Fibroblast of lung (primary cell): ENCODE data around the gene HDAC4.

Source experiments
- CTCF ChIP-seq, 2 donors: IDR thresholded peaks in 1 of 2; conservative IDR thresholded peaks in 1 of 2; 1 replicate in 1 of 2; 2 replicates in 1 of 2; pipeline ENCODE4 v1.5.1; 2011 to 2012; ENCODE audit warnings: low read length in 2 of 2, control low read depth in 1 of 2, inconsistent platforms in 1 of 2, low read depth in 1 of 2, mild to moderate bottlenecking in 1 of 2
- EZH2 ChIP-seq: IDR thresholded peaks from 2 replicates; pipeline ENCODE4 v1.5.1; 2012; ENCODE audit warnings: low read length, control low read depth, mild to moderate bottlenecking; ENCODE audit errors: missing control alignments

- TF ChIP-seq EZH2, result no peak
- TF ChIP-seq CTCF (conservative IDR thresholded peaks at IDR 0.05 in 1 of 2, IDR thresholded peaks at IDR 0.05 in 1 of 2; ENCODE audit: low read depth in 1 of 2, low read length in 2 of 2), result no peak
These were observed 284.2 kb downstream of the HDAC4 start for GRCh38 chr2:239116456-239117246.
